ENCODE measurements around the gene TRIM41. TPM values are rescaled to one million over a fixed set of nuclear protein-coding genes. Genes with fewer than 3 reads are reported as not detected.
A peak's percentile ranks its signal among the peaks of the same experiment; 100 is the strongest.

TRIM41 gene
- total and polyA plus RNA-seq, 9 of the 15 experiments (the other 6 are each of a cell fraction or from before 2014, with no cell fraction given) = 1.8 to 47.6 (median 20.9) TPM

DNA sequence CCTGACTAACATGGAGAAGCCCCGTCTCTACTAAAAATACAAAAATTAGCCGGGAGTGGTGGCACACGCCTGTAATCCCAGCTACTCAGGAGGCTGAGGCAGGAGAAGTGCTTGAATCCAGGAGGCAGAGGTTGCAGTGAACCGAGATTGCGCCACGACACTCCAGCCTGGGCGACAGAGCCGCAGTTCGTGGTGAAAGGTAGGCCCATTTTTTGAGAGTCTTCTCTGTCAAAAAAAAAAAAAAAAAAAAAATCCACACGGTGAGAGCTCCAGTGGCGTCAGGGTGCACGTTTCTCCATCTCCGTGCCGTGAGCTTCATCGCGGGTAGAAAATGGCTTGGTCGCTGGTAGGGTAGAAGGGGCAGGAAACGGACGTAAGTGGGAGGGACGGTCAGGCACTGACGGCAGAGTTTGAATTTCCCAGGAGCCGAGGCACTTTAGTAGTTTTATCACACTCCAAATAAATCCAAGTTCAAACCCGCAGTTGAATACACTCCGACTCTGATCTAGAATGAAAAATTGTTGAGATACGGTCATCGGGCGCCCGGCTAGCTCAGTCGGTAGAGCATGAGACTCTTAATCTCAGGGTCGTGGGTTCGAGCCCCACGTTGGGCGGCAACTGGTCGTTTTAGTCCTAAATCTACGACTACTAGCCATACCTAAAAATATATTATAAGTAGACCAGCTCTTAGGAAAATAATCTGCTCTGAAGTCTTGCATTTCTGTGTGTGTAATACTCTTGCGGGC is 15.7 kb upstream of the TRIM41 start (continued):
- peak; percentile 67 for TF ChIP-seq ZNF384 (IDR thresholded peaks at IDR 0.05; ENCODE audit: low read depth, low read length)
- TF ChIP-seq ATF7 (IDR thresholded peaks at IDR 0.05) = peak; percentile 79
- peak; percentile 78 for TF ChIP-seq TEAD4 (IDR thresholded peaks at IDR 0.05; ENCODE audit: low read length)
- TF ChIP-seq TEAD4 (CRISPR knock-in tag; IDR thresholded peaks at IDR 0.05; ENCODE audit: borderline replicate concordance) = no peak
- TF ChIP-seq ZNF583 (CRISPR knock-in tag; IDR thresholded peaks at IDR 0.05) = no peak
- no peak for TF ChIP-seq DACH1 (IDR thresholded peaks at IDR 0.05; ENCODE audit: partially characterized antibody)
- TF ChIP-seq PCBP2 (IDR thresholded peaks at IDR 0.05; ENCODE audit: low read depth, low read length, poor library complexity, severe bottlenecking) = no peak
- TF ChIP-seq NR2C2 (CRISPR knock-in tag; IDR thresholded peaks at IDR 0.05) = no peak
- TF ChIP-seq NR2C2 (tag; IDR thresholded peaks at IDR 0.05) = peak; percentile 28; the same call in 1 of the 2 replicates
- no peak for TF ChIP-seq ZNF354B (CRISPR knock-in tag; IDR thresholded peaks at IDR 0.05)
- TF ChIP-seq RAD21 (CRISPR knock-in tag; conservative IDR thresholded peaks at IDR 0.05 in 1 of 2, IDR thresholded peaks at IDR 0.05 in 1 of 2) = no peak; a peak in 1 of 4 replicates
- TF ChIP-seq TAF7 (tag; IDR thresholded peaks at IDR 0.05) = no peak
- no peak for TF ChIP-seq TAF9B (IDR thresholded peaks at IDR 0.05; ENCODE audit: partially characterized antibody)
- no peak for TF ChIP-seq EHMT2 (IDR thresholded peaks at IDR 0.05)
- TF ChIP-seq, protein P1, sequence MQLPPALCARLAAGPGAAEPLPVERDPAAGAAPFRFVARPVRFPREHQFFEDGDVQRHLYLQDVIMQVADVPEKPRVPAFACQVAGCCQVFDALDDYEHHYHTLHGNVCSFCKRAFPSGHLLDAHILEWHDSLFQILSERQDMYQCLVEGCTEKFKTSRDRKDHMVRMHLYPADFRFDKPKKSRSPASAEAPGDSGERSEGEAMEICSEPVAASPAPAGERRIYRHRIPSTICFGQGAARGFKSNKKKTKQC (CRISPR knock-in tag; IDR thresholded peaks at IDR 0.05) = no peak
- TF ChIP-seq ZNF3 (CRISPR knock-in tag; IDR thresholded peaks at IDR 0.05) = no peak
- TF ChIP-seq, protein P2, sequence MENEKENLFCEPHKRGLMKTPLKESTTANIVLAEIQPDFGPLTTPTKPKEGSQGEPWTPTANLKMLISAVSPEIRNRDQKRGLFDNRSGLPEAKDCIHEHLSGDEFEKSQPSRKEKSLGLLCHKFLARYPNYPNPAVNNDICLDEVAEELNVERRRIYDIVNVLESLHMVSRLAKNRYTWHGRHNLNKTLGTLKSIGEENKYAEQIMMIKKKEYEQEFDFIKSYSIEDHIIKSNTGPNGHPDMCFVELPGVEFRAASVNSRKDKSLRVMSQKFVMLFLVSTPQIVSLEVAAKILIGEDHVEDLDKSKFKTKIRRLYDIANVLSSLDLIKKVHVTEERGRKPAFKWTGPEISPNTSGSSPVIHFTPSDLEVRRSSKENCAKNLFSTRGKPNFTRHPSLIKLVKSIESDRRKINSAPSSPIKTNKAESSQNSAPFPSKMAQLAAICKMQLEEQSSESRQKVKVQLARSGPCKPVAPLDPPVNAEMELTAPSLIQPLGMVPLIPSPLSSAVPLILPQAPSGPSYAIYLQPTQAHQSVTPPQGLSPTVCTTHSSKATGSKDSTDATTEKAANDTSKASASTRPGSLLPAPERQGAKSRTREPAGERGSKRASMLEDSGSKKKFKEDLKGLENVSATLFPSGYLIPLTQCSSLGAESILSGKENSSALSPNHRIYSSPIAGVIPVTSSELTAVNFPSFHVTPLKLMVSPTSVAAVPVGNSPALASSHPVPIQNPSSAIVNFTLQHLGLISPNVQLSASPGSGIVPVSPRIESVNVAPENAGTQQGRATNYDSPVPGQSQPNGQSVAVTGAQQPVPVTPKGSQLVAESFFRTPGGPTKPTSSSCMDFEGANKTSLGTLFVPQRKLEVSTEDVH (IDR thresholded peaks at IDR 0.05; ENCODE audit: low read depth, partially characterized antibody) = peak; percentile 50
- peak; percentile 55; the same call in 1 of the 2 replicates for TF ChIP-seq ZBTB7A (IDR thresholded peaks at IDR 0.05; ENCODE audit: borderline replicate concordance, control insufficient read depth, low read depth, low read length)
- no peak for TF ChIP-seq JUN (IDR thresholded peaks at IDR 0.05; ENCODE audit: borderline replicate concordance, low read depth, low read length)
- TF ChIP-seq JUN (CRISPR knock-in tag; IDR thresholded peaks at IDR 0.05; ENCODE audit: borderline replicate concordance) = no peak
- no peak for TF ChIP-seq RBBP5 (IDR thresholded peaks at IDR 0.05; ENCODE audit: borderline replicate concordance, insufficient read depth, low read length, poor library complexity, severe bottlenecking)
- no peak for TF ChIP-seq HDGF (IDR thresholded peaks at IDR 0.05)
- TF ChIP-seq, protein P3, sequence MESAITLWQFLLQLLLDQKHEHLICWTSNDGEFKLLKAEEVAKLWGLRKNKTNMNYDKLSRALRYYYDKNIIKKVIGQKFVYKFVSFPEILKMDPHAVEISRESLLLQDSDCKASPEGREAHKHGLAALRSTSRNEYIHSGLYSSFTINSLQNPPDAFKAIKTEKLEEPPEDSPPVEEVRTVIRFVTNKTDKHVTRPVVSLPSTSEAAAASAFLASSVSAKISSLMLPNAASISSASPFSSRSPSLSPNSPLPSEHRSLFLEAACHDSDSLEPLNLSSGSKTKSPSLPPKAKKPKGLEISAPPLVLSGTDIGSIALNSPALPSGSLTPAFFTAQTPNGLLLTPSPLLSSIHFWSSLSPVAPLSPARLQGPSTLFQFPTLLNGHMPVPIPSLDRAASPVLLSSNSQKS (CRISPR knock-in tag; IDR thresholded peaks at IDR 0.05) = no peak
- peak; percentile 34 for TF ChIP-seq BCOR (IDR thresholded peaks at IDR 0.05)
- peak; percentile 6; the same call in 1 of the 2 replicates for TF ChIP-seq ARID1B (IDR thresholded peaks at IDR 0.05)
- no peak for TF ChIP-seq PRPF4 (IDR thresholded peaks at IDR 0.05; ENCODE audit: insufficient read depth, low read depth, low read length, poor library complexity, severe bottlenecking)

Measured in K562 (cell line).